H9 (cell line): Measurements from ENCODE around the gene ACER3. TPM values are rescaled to one million over a fixed set of nuclear protein-coding genes. Genes with fewer than 3 reads are reported as not detected.

Source experiments
- DNase-seq: peaks from one replicate; pipeline ENCODE4 v3.0.0-alpha.2; 2017
- H2AFZ ChIP-seq: one replicate; pipeline ENCODE4 v1.6.1; 2013; ENCODE audit warnings: mild to moderate bottlenecking, low read length, control low read depth, moderate library complexity
- H2AK5ac ChIP-seq: 2 replicates; pipeline ENCODE4 v1.6.1; 2013; ENCODE audit warnings: low read length, control low read depth, mixed read lengths; ENCODE audit not compliant: insufficient read length
- H2BK120ac ChIP-seq: one replicate; pipeline ENCODE4 v1.6.1; 2013; ENCODE audit warnings: low read depth, mild to moderate bottlenecking, low read length, control low read depth, inconsistent platforms; ENCODE audit not compliant: poor library complexity, severe bottlenecking
- H2BK12ac ChIP-seq: 2 replicates; pipeline ENCODE4 v1.6.1; 2013; ENCODE audit warnings: low read length, control low read depth, mixed read lengths, low read depth; ENCODE audit not compliant: insufficient read length
- H2BK15ac ChIP-seq: 2 replicates; pipeline ENCODE4 v1.6.1; 2013; ENCODE audit warnings: low read depth, low read length, control low read depth
- H2BK20ac ChIP-seq: one replicate; pipeline ENCODE4 v1.6.1; 2013; ENCODE audit warnings: low read depth, mild to moderate bottlenecking, low read length, control low read depth, inconsistent platforms; ENCODE audit not compliant: poor library complexity, severe bottlenecking
- H2BK5ac ChIP-seq: 2 replicates; pipeline ENCODE4 v1.6.1; 2013; ENCODE audit warnings: low read length, control low read depth, mixed read lengths; ENCODE audit not compliant: insufficient read length
- H3K14ac ChIP-seq: 2 replicates; pipeline ENCODE4 v1.6.1; 2013; ENCODE audit warnings: low read length, control low read depth; ENCODE audit not compliant: insufficient read depth
- H3K18ac ChIP-seq: 2 replicates; pipeline ENCODE4 v1.6.1; 2013; ENCODE audit warnings: low read depth, mild to moderate bottlenecking, mixed read lengths, low read length, control low read depth; ENCODE audit not compliant: insufficient read length
- H3K23ac ChIP-seq: 2 replicates; pipeline ENCODE4 v1.6.1; 2013; ENCODE audit warnings: low read length, control low read depth, mixed read lengths, low read depth; ENCODE audit not compliant: insufficient read length
- H3K23me2 ChIP-seq: 2 replicates; pipeline ENCODE4 v1.6.1; 2013; ENCODE audit warnings: low read depth, mild to moderate bottlenecking, mixed read lengths, low read length, control low read depth; ENCODE audit not compliant: insufficient read length, poor library complexity, severe bottlenecking
- H3K27ac ChIP-seq: 2 replicates; pipeline ENCODE4 v1.5.1; 2013; ENCODE audit warnings: low read length, control low read depth, mixed read lengths, low read depth; ENCODE audit not compliant: insufficient read length
- H3K27me3 ChIP-seq: 2 replicates; pipeline ENCODE4 v1.6.1; 2013; ENCODE audit warnings: low read length, control low read depth, inconsistent platforms; ENCODE audit not compliant: insufficient read depth
- H3K4ac ChIP-seq: 2 replicates; pipeline ENCODE4 v1.6.1; 2013; ENCODE audit warnings: low read depth, mild to moderate bottlenecking, control low read depth, inconsistent platforms, low read length, moderate library complexity
- H3K4me1 ChIP-seq: 2 replicates; pipeline ENCODE4 v1.6.1; 2013; ENCODE audit warnings: low read length, control low read depth, inconsistent platforms; ENCODE audit not compliant: insufficient read depth
- H3K4me2 ChIP-seq: 2 replicates; pipeline ENCODE4 v1.6.1; 2013; ENCODE audit warnings: low read length, control low read depth, mixed read lengths; ENCODE audit not compliant: insufficient read length, insufficient read depth
- H3K56ac ChIP-seq: 2 replicates; pipeline ENCODE4 v1.6.1; 2013; ENCODE audit warnings: low read depth, mild to moderate bottlenecking, mixed read lengths, low read length, control low read depth; ENCODE audit not compliant: insufficient read length
- H3K79me1 ChIP-seq: 2 replicates; pipeline ENCODE4 v1.6.1; 2013; ENCODE audit warnings: low read depth, mild to moderate bottlenecking, moderate library complexity, low read length, control low read depth, inconsistent platforms; ENCODE audit not compliant: insufficient read depth, poor library complexity, severe bottlenecking
- H3K79me2 ChIP-seq: 2 replicates; pipeline ENCODE4 v1.6.1; 2013; ENCODE audit warnings: low read length, control low read depth, inconsistent platforms; ENCODE audit not compliant: insufficient read depth
- H3K9ac ChIP-seq: 2 replicates; pipeline ENCODE4 v1.6.1; 2013; ENCODE audit warnings: low read length, control low read depth, mixed read lengths; ENCODE audit not compliant: insufficient read length; ENCODE audit errors: extremely low read depth
- H3K9me3 ChIP-seq: one replicate; pipeline ENCODE4 v1.6.1; 2013; ENCODE audit warnings: low read depth, low read length, inconsistent platforms; ENCODE audit not compliant: control insufficient read depth
- H3T11ph ChIP-seq: one replicate; pipeline ENCODE4 v1.6.1; 2013; ENCODE audit warnings: mild to moderate bottlenecking, low read length, control low read depth, inconsistent platforms
- H4K20me1 ChIP-seq: one replicate; pipeline ENCODE4 v1.6.1; 2013; ENCODE audit not compliant: control insufficient read depth, insufficient read length, insufficient read depth
- H4K5ac ChIP-seq: 2 replicates; pipeline ENCODE4 v1.6.1; 2013; ENCODE audit warnings: low read depth, mild to moderate bottlenecking, mixed read lengths, low read length, control low read depth; ENCODE audit not compliant: insufficient read length
- H4K8ac ChIP-seq: replicated peaks from 2 replicates; pipeline ENCODE4 v1.6.1; 2013; ENCODE audit warnings: low read length, control low read depth, mixed read lengths, low read depth; ENCODE audit not compliant: insufficient read length
- H4K91ac ChIP-seq: 2 replicates; pipeline ENCODE4 v1.6.1; 2013; ENCODE audit warnings: low read depth, mild to moderate bottlenecking, moderate library complexity, mixed read lengths, low read length, control low read depth; ENCODE audit not compliant: insufficient read length
- H3K27ac Mint-ChIP-seq, 3 experiments: 2 replicates in 2 of 3; 3 replicates in 1 of 3; pipeline ENCODE4 v1.8.0; 2020 to 2021; ENCODE audit warnings: mixed read lengths in 3 of 3, mild to moderate bottlenecking in 1 of 3, moderate library complexity in 1 of 3
- H3K27me3 Mint-ChIP-seq: 2 replicates; pipeline ENCODE4 v1.8.0; 2021; ENCODE audit warnings: low read depth, mild to moderate bottlenecking, moderate library complexity, mixed read lengths
- H3K36me3 Mint-ChIP-seq, 3 experiments: 2 replicates in 2 of 3; 3 replicates in 1 of 3; pipeline ENCODE4 v1.8.0; 2020 to 2021; ENCODE audit warnings: low read depth in 3 of 3, mixed read lengths in 3 of 3; ENCODE audit not compliant: insufficient read depth in 1 of 3
- H3K4me1 Mint-ChIP-seq, 2 experiments: 2 replicates each; pipeline ENCODE4 v1.8.0; 2020; ENCODE audit warnings: mixed read lengths in 2 of 2
- H3K4me3 Mint-ChIP-seq, 2 experiments: 2 replicates in 1 of 2; 3 replicates in 1 of 2; pipeline ENCODE4 v1.8.0; 2020 to 2021; ENCODE audit warnings: mild to moderate bottlenecking in 2 of 2, mixed read lengths in 2 of 2, moderate library complexity in 1 of 2
- H3K9me3 Mint-ChIP-seq, 2 experiments: 2 replicates in 1 of 2; 3 replicates in 1 of 2; pipeline ENCODE4 v1.8.0; 2020; ENCODE audit warnings: mild to moderate bottlenecking in 2 of 2, mixed read lengths in 2 of 2, moderate library complexity in 1 of 2
- WGBS: extraction: QIAGEN DNeasy Blood & Tissue Kit; methylation state at CpG from one replicate; pipeline ENCODE4 v1.1.7; 2013; ENCODE audit warnings: missing lambda C conversion rate, low lambda C conversion rate, mixed read lengths; ENCODE audit not compliant: insufficient read length; ENCODE audit errors: extremely low coverage; 5-methylcytosine and 5-hydroxymethylcytosine counted together
- total RNA-seq: library from RNA; stranded (reverse); gene quantifications from 2 replicates; pipeline ENCODE4 v1.2.1, GENCODE V29; 2021
- TF ChIP-seq, protein P1 (sequence below): fragments of 200-600 bp; sonication (generic); conservative IDR thresholded peaks from 3 replicates; pipeline ENCODE4 v1.8.0; 2021; ENCODE audit warnings: antibody characterized with exemption, mild to moderate bottlenecking

The ACER3 gene
- total RNA-seq, 1 experiment from 2014 or later, result 14.7 TPM

DNA sequence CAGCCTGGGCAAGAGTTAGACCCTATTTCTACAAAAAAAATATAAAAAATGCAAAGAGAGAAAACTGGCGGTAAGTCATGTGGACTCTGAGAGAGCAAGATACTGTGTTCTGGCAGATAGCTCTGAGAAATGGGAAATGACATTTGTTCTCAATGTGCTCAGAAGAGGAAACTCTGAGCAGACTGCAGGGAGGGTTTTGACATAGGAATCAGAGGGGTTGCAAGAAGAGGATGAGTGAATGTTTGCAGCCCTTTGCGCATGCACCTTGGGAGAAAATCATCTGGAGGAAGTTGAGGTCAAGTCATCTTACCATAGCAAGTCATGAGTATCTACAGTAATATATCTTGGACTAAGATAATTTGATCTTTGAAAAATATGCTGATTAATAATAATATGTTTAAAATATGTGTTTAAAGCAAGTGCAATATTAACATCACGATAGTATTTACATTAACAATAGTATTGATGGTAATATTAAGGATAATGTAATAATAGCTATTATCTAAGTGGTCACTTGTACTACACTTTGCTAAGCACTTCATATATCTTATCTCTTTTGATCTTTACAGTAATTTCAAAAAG, 2.6 kb downstream of the ACER3 start:
- Histone ChIP-seq H3K9me3 (no peaks in the 10 kb centered on the region), H4K20me1 (peaks cover 2% of the 10 kb centered on the region), H3T11ph (no peak overlapping the region), H2BK15ac (no peak overlapping the region), H3K27me3 (no peaks in the 10 kb centered on the region), H3K14ac (no peak overlapping the region), H3K79me1 (no peaks in the 10 kb centered on the region), H4K8ac (no peak overlapping the region), H3K9ac (no peak overlapping the region), H3K27ac (no peak overlapping the region), H3K4ac (no peak overlapping the region), H4K5ac (no peak overlapping the region), H2BK20ac (no peak overlapping the region), H3K18ac (no peak overlapping the region), H4K91ac (no peak overlapping the region), H3K56ac (no peak overlapping the region), H2AK5ac (no peak overlapping the region), H3K79me2 (no peaks in the 10 kb centered on the region), H2AFZ (no peak overlapping the region), H3K4me2 (no peak overlapping the region), H3K23me2 (peaks cover 6% of the 10 kb centered on the region), H2BK12ac (no peak overlapping the region), H3K4me1 (peaks cover 7% of the 10 kb centered on the region; the same call in 1 of the 2 replicates), H3K23ac (no peak overlapping the region), H2BK120ac (no peak overlapping the region), H2BK5ac (no peak overlapping the region)
- Mint-ChIP-seq H3K9me3 (no peaks in the 10 kb centered on the region), H3K36me3 (peaks cover 2 to 4% (median 3%) of the 10 kb centered on the region in 3 experiments; a peak in 3 of 7 replicates), H3K27ac (no peak overlapping the region), H3K4me3 (no peak overlapping the region), H3K4me1 (peaks cover 17 to 30% of the 10 kb centered on the region in 2 experiments), H3K27me3 (peaks cover 2% of the 10 kb centered on the region; the same call in 1 of the 2 replicates)
- no CpG with 5 or more reads among the region's 3 CpGs for WGBS
- TF ChIP-seq, protein P1, sequence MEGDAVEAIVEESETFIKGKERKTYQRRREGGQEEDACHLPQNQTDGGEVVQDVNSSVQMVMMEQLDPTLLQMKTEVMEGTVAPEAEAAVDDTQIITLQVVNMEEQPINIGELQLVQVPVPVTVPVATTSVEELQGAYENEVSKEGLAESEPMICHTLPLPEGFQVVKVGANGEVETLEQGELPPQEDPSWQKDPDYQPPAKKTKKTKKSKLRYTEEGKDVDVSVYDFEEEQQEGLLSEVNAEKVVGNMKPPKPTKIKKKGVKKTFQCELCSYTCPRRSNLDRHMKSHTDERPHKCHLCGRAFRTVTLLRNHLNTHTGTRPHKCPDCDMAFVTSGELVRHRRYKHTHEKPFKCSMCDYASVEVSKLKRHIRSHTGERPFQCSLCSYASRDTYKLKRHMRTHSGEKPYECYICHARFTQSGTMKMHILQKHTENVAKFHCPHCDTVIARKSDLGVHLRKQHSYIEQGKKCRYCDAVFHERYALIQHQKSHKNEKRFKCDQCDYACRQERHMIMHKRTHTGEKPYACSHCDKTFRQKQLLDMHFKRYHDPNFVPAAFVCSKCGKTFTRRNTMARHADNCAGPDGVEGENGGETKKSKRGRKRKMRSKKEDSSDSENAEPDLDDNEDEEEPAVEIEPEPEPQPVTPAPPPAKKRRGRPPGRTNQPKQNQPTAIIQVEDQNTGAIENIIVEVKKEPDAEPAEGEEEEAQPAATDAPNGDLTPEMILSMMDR, result no peak
- no peak for DNase-seq
